ENCODE measurements around the gene CAVIN3. TPM values are rescaled to one million over a fixed set of nuclear protein-coding genes. Genes with fewer than 3 reads are reported as not detected.
A peak's percentile ranks its signal among the peaks of the same experiment; 100 is the strongest.

CAVIN3 gene
- total RNA-seq, 1 experiment from 2014 or later, result 41.5 TPM

- H3K4me1 Mint-ChIP-seq, result peaks cover 7% of the 10 kb centered on the region; the same call in 1 of the 2 replicates
- POLR2A ChIA-PET, result no interaction called here
- no peak overlapping the region for H3K4me3 Mint-ChIP-seq
- H3K27ac Mint-ChIP-seq, result no peak overlapping the region
- CTCF ChIA-PET, result interaction anchor here (0.8 to 5.8 kb wide), 9 partner anchors 11 to 92 kb away, joined by 3 to 82 read pairs (median 18); partner anchors contain the start of gene CCKBR
- peaks cover 38% of the 10 kb centered on the region for H3K27me3 Mint-ChIP-seq (ENCODE audit: low read depth)
- ATAC-seq (peak; percentile 30), DNase-seq (ENCODE audit: low spot score) (no peak)
- peak; percentile 88 for TF ChIP-seq PRDM15 (CRISPR knock-in tag; IDR thresholded peaks at IDR 0.05)
- no peak for TF ChIP-seq USF2 (CRISPR knock-in tag; IDR thresholded peaks at IDR 0.05)
- TF ChIP-seq ZBTB43 (CRISPR knock-in tag; IDR thresholded peaks at IDR 0.05), result 0 out of 2 replicates have a peak, but pooled peaks have one; percentile 2
- no peak for TF ChIP-seq FOXP4 (CRISPR knock-in tag; IDR thresholded peaks at IDR 0.05)
- TF ChIP-seq HMGA2 (CRISPR knock-in tag; IDR thresholded peaks at IDR 0.05), result no peak
- H3K9me3 Mint-ChIP-seq, result no peaks in the 10 kb centered on the region
- no peaks in the 10 kb centered on the region for H3K36me3 Mint-ChIP-seq
Measured at GRCh38 chr11:6270584-6271246, 49.6 kb downstream of the CAVIN3 start.

GRCh38 chr11:6269994-6270393 lies 50.3 kb downstream of the CAVIN3 start:
- ATAC-seq (peak; percentile 38), DNase-seq (ENCODE audit: low spot score) (peak; percentile 59)
- H3K4me3 Mint-ChIP-seq, result no peak overlapping the region
- peaks cover 7% of the 10 kb centered on the region; the same call in 1 of the 2 replicates for H3K4me1 Mint-ChIP-seq
- no peaks in the 10 kb centered on the region for H3K36me3 Mint-ChIP-seq
- ChIA-PET CTCF (interaction anchor here (0.8 to 5.8 kb wide), 8 partner anchors 11 to 93 kb away, joined by 3 to 82 read pairs (median 18); partner anchors contain the start of gene CCKBR), POLR2A (no interaction called here)
- no peaks in the 10 kb centered on the region for H3K9me3 Mint-ChIP-seq
- TF ChIP-seq ZMAT4 (CRISPR knock-in tag; IDR thresholded peaks at IDR 0.05) (no peak), FOXJ3 (CRISPR knock-in tag; IDR thresholded peaks at IDR 0.05; ENCODE audit: borderline replicate concordance) (no peak), CTCF (IDR thresholded peaks at IDR 0.05) (peak; percentile 60; the same call in 1 of the 2 replicates), MAX (CRISPR knock-in tag; IDR thresholded peaks at IDR 0.05) (peak; percentile 19; the same call in 1 of the 2 replicates), HMGXB4 (CRISPR knock-in tag; IDR thresholded peaks at IDR 0.05) (no peak), ZNF121 (CRISPR knock-in tag; IDR thresholded peaks at IDR 0.05) (peak; percentile 48; the same call in 1 of the 2 replicates), PRDM15 (CRISPR knock-in tag; IDR thresholded peaks at IDR 0.05) (0 out of 2 replicates have a peak, but pooled peaks have one; percentile 32)
- H3K27me3 Mint-ChIP-seq (ENCODE audit: low read depth), result peaks cover 30% of the 10 kb centered on the region
- H3K27ac Mint-ChIP-seq, result no peak overlapping the region

Measured in WTC11 (cell line).